Left cardiac atrium (tissue), 4 donors: ENCODE measurements around the gene KRT1. TPM values are rescaled to one million over a fixed set of nuclear protein-coding genes. Genes with fewer than 3 reads are reported as not detected.

Source experiments
- ATAC-seq, 2 donors: fragments of 200-7000 bp; cut with Tn5 transposase; one replicate each; pipeline ENCODE4 v1.9.1; 2020; ENCODE audit warnings: mild to moderate bottlenecking in 2 of 2, moderate library complexity in 2 of 2
- DNase-seq: peaks from one replicate; pipeline ENCODE4 v3.0.0-alpha.2; 2020
- intact Hi-C, 2 donors: fragments of 100-400 bp; cut with DNase I; formaldehyde crosslinking; loops; one replicate each; pipeline versions ENCODE4 v1.14.1 to v1.15.1; 2022 to 2023
- total RNA-seq, 2 donors: library from RNA; stranded (reverse); fragmentation: NEBNext Ultra II Directional; extraction: Animal tissue kit (Norgen Biotek cat#: 25700); gene quantifications; one replicate each; pipeline ENCODE4 v1.2.1, GENCODE V29; 2021
- donor health status: DM: no; HTN: yes; CAD: no.
- donor health status: DM: no; HTN: yes; CAD: no; lungs with severe emphysema.
- donor health status: DM: yes; HTN: yes; CAD: no.
- donor health status: Dilated cardiomyopathy.

The KRT1 gene
- total RNA-seq, 2 donors from 2014 or later, result 0.18 TPM; not detected in 1

GRCh38 chr12:52629281-52630007, 50.8 kb downstream of the KRT1 start:
- intact Hi-C loops, result no loop called here
- DNase-seq (no peak), ATAC-seq (no peak)

GRCh38 chr12:52628841-52629240, 51.4 kb downstream of the KRT1 start:
- DNase-seq (no peak), ATAC-seq (no peak)
- intact Hi-C loops, result no loop called here

GRCh38 chr12:52628111-52628507, 52.1 kb downstream of the KRT1 start:
- intact Hi-C loops, result no loop called here
- DNase-seq, result no peak
- no peak for ATAC-seq

GRCh38 chr12:52627395-52628110, 52.7 kb downstream of the KRT1 start:
- intact Hi-C loops, result no loop called here
- DNase-seq (no peak), ATAC-seq (no peak)

Other genes with a start within 250 kb of the KRT1 start
- not detected for gene KRT75, start 246.0 kb downstream of the KRT1 start, total RNA-seq
- gene KRT6B, start 228.3 kb downstream of the KRT1 start, total RNA-seq, result not detected
- gene KRT6C, start 206.6 kb downstream of the KRT1 start, total RNA-seq, result not detected
- 1 to 10 TPM in 1 of 2 donors, under 1 TPM in 1; 0.24 to 1.2 TPM for gene KRT6A, start 187.2 kb downstream of the KRT1 start, total RNA-seq
- 1 to 10 TPM; 1.2 to 4.6 TPM for gene KRT5, start 160.0 kb downstream of the KRT1 start, total RNA-seq
- gene KRT71, start 127.3 kb downstream of the KRT1 start, total RNA-seq, result not detected
- not detected for gene KRT74, start 106.6 kb downstream of the KRT1 start, total RNA-seq
- gene KRT72, start 78.9 kb downstream of the KRT1 start, total RNA-seq, result not detected
- gene KRT73, start 61.8 kb downstream of the KRT1 start, total RNA-seq, result not detected
- not detected for gene KRT2, start 28.2 kb downstream of the KRT1 start, total RNA-seq
- gene KRT77, start 23.1 kb upstream of the KRT1 start, total RNA-seq, result not detected
- gene KRT76, start 96.9 kb upstream of the KRT1 start, total RNA-seq, result not detected
- not detected for gene KRT3, start 115.7 kb upstream of the KRT1 start, total RNA-seq
- not detected for gene KRT4, start 133.7 kb upstream of the KRT1 start, total RNA-seq
- gene KRT79, start 153.9 kb upstream of the KRT1 start, total RNA-seq, result under 1 TPM; 0.16 to 0.77 TPM
- gene KRT78, start 168.6 kb upstream of the KRT1 start, total RNA-seq, result not detected
- 100 to 1,000 TPM; 194 to 233 TPM for gene KRT8, start 224.7 kb upstream of the KRT1 start, total RNA-seq